Activated B cell treated with CpG ODN at 0.5 μM for 24 hours (primary cell): ENCODE data around the gene IL31RA. TPM values are rescaled to one million over a fixed set of nuclear protein-coding genes. Genes with fewer than 3 reads are reported as not detected.
A peak's percentile ranks its signal among the peaks of the same experiment; 100 is the strongest.

Experiments
- ATAC-seq: fragments of 200-7000 bp; cut with Tn5 transposase; one replicate; pipeline ENCODE4 v1.10.0; 2021; ENCODE audit warnings: low read depth, mild to moderate bottlenecking, moderate library complexity
- CTCF ChIA-PET: fragments of 350-600 bp; sonication (Branson Sonifier 250); formaldehyde crosslinking; loops from one replicate; lab custom pipeline; 2021; ENCODE audit warnings: antibody characterized with exemption; lab: Charles Lee
- POLR2A ChIA-PET: fragments of 350-600 bp; sonication (Branson Sonifier 250); formaldehyde crosslinking; loops from one replicate; lab custom pipeline; 2021; ENCODE audit warnings: antibody characterized with exemption; lab: Charles Lee
- DNase-seq: peaks from one replicate; pipeline ENCODE4 v3.0.0; 2022
- H3K27ac Mint-ChIP-seq: one replicate; pipeline ENCODE4 v1.8.0; 2020; ENCODE audit warnings: mixed read lengths
- H3K27me3 Mint-ChIP-seq: one replicate; pipeline ENCODE4 v1.8.0; 2021; ENCODE audit warnings: mixed read lengths
- H3K36me3 Mint-ChIP-seq: one replicate; pipeline ENCODE4 v1.8.0; 2021; ENCODE audit warnings: low read depth, mixed read lengths
- H3K4me1 Mint-ChIP-seq: one replicate; pipeline ENCODE4 v1.8.0; 2021; ENCODE audit warnings: mixed read lengths
- H3K4me3 Mint-ChIP-seq: one replicate; pipeline ENCODE4 v1.8.0; 2020; ENCODE audit warnings: mild to moderate bottlenecking, mixed read lengths
- H3K9me3 Mint-ChIP-seq: one replicate; pipeline ENCODE4 v1.8.0; 2020; ENCODE audit warnings: mixed read lengths
- CTCF ChIP-seq: fragments of 200-600 bp; IDR thresholded peaks from one replicate; pipeline ENCODE4 v1.8.0; 2022; ENCODE audit warnings: antibody characterized with exemption, mild to moderate bottlenecking
- intact Hi-C: fragments of 100-400 bp; cut with micrococcal nuclease; formaldehyde crosslinking; loops from one replicate; pipeline ENCODE4 v1.15.1; 2024
- total RNA-seq: library from RNA; stranded (reverse); gene quantifications from 2 replicates; pipeline ENCODE4 v1.2.3, GENCODE V29; 2022

Gene IL31RA
- total RNA-seq, 1 donor from 2014 or later, result not detected

- Mint-ChIP-seq H3K4me3 (no peak overlapping the region), H3K9me3 (no peaks in the 10 kb centered on the region), H3K27me3 (peaks cover 15% of the 10 kb centered on the region), H3K4me1 (peaks cover 3% of the 10 kb centered on the region), H3K36me3 (no peaks in the 10 kb centered on the region), H3K27ac (no peak overlapping the region)
- DNase-seq (no peak), ATAC-seq (no peak)
- POLR2A ChIA-PET, result no interaction called here
- intact Hi-C loops, result no loop called here
- TF ChIP-seq CTCF, result no peak
- CTCF ChIA-PET, result no interaction called here
Observed at GRCh38 chr5:55897905-55898304, 46.7 kb downstream of the IL31RA start.

- CTCF ChIA-PET, result no interaction called here
- H3K36me3 Mint-ChIP-seq, result no peaks in the 10 kb centered on the region
- DNase-seq (no peak), ATAC-seq (no peak)
- H3K4me3 Mint-ChIP-seq, result no peak overlapping the region
- peaks cover 17% of the 10 kb centered on the region for H3K4me1 Mint-ChIP-seq
- no peak for TF ChIP-seq CTCF
- POLR2A ChIA-PET, result no interaction called here
- H3K27me3 Mint-ChIP-seq, result peaks cover 15% of the 10 kb centered on the region
- H3K27ac Mint-ChIP-seq, result no peak overlapping the region
- H3K9me3 Mint-ChIP-seq, result no peaks in the 10 kb centered on the region
- intact Hi-C loops, result no loop called here
Observed at GRCh38 chr5:55899344-55899743, 48.2 kb downstream of the IL31RA start.

- ATAC-seq (no peak), DNase-seq (no peak)
- intact Hi-C loops, result loop anchor here (5.0 to 10.0 kb wide), 2 partner anchors 185 to 363 kb away; partner anchors contain the start of gene SLC38A9
- POLR2A ChIA-PET, result no interaction called here
- no peak for TF ChIP-seq CTCF
- CTCF ChIA-PET, result no interaction called here
- Mint-ChIP-seq H3K27ac (no peak overlapping the region), H3K27me3 (peaks cover 15% of the 10 kb centered on the region), H3K9me3 (no peaks in the 10 kb centered on the region), H3K4me1 (peaks cover 17% of the 10 kb centered on the region), H3K36me3 (no peaks in the 10 kb centered on the region), H3K4me3 (no peak overlapping the region)
Observed at GRCh38 chr5:55900068-55900467, 48.9 kb downstream of the IL31RA start.

- no peak for DNase-seq
- ChIA-PET POLR2A (no interaction called here), CTCF (no interaction called here)
- Mint-ChIP-seq H3K27ac (no peak overlapping the region), H3K27me3 (peaks cover 15% of the 10 kb centered on the region), H3K4me1 (peaks cover 17% of the 10 kb centered on the region), H3K9me3 (no peaks in the 10 kb centered on the region), H3K4me3 (no peak overlapping the region), H3K36me3 (no peaks in the 10 kb centered on the region)
- no peak for TF ChIP-seq CTCF
- intact Hi-C loops, result loop anchor here (5.0 to 10.0 kb wide), 2 partner anchors 186 to 363 kb away; partner anchors contain the start of gene SLC38A9
- ATAC-seq, result no peak
Observed at GRCh38 chr5:55900776-55901175, 49.6 kb downstream of the IL31RA start.

- no peak for TF ChIP-seq CTCF
- Mint-ChIP-seq H3K4me1 (peaks cover 17% of the 10 kb centered on the region), H3K36me3 (no peaks in the 10 kb centered on the region), H3K9me3 (no peaks in the 10 kb centered on the region), H3K27ac (no peak overlapping the region), H3K4me3 (peak overlapping the region; percentile 56), H3K27me3 (peaks cover 8% of the 10 kb centered on the region)
- CTCF ChIA-PET, result no interaction called here
- intact Hi-C loops, result loop anchor here (1.0 to 10.0 kb wide), 3 partner anchors 93 to 365 kb away; partner anchors contain the start of gene SLC38A9
- POLR2A ChIA-PET, result interaction anchor here (0.7 to 1.1 kb wide), 3 partner anchors 20 to 579 kb away, joined by 3 to 4 read pairs (median 3); no protein-coding TSS in a partner anchor
- ATAC-seq, result no peak
- no peak for DNase-seq
Observed at GRCh38 chr5:55902696-55903095, 51.5 kb downstream of the IL31RA start.
